Fibroblast of skin of left biceps (primary cell): Measurements from ENCODE around the gene XYLT1.
"Not testable (repeated sequence)": the region's sequence is repeated elsewhere in the genome, so short reads cannot be mapped to it uniquely, and the experiment has no call there.

Experiments
- DNase-seq, 2 experiments: peaks; one replicate each; pipeline ENCODE4 v3.0.0-alpha.2; 2013; ENCODE audit warnings: low read depth in 2 of 2

XYLT1 gene

DNA sequence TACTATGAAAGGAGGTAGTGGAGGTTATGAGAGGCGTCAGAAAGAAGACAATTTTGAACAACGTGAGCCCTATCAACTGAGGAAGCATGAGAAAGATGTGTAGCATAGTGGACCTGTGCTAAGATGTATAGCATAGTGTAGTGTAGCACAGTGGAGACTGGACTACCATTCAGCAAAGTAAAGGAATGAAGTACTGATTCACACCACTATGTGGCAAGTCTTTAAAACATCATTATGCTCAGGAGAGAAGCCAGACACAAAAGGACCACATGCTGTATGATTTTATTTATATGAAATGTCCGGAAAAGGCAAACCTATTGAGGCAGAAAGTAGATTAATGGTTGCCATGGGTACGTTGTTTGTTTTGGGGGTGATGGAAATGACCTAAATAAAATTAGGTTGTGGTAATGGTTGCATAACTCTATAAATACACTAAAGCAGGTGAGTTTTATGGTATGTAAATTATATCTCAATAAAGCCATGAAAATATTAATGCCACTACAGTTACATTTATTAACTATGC lies 20.4 kb upstream of the XYLT1 start:
- DNase-seq, result no peak

DNA sequence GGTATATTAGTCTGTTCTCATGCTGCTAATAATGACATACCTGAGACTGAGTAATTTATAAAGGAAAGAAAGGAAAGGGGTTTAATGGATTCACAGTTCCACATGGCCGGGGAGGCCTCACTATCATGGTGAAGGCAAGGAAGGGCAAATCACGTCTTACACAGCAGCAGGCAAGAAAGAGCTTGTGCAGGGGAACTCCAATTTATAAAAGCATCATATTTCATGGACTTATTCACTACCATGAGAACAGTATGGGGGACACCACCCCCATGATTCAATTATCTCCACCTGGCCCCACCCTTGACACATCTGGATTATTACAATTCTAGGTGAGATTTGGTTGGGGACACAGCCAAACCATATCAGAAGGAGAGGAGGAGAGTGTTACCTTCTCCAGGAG lies 17.7 kb upstream of the XYLT1 start:
- DNase-seq, result no peak

DNA sequence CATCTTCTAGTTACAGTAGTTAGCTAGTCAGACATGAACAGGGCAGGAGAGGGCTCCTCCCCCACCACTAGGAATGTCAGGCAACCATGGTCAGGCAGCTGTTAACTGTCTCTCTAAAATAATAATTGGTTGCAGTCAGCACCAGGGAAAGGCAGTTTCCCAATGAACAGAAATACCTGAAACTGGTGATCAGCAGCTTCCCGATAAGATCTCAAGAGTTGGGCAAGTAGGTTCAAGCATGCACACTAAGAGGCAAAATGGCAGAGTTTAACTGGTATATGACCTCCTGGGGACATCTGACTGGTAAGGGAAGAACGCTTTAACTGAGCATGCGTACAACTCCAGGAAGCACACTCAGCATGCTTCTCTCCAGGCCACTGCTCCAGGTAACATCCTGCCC lies 12.6 kb upstream of the XYLT1 start:
- no peak for DNase-seq

DNA sequence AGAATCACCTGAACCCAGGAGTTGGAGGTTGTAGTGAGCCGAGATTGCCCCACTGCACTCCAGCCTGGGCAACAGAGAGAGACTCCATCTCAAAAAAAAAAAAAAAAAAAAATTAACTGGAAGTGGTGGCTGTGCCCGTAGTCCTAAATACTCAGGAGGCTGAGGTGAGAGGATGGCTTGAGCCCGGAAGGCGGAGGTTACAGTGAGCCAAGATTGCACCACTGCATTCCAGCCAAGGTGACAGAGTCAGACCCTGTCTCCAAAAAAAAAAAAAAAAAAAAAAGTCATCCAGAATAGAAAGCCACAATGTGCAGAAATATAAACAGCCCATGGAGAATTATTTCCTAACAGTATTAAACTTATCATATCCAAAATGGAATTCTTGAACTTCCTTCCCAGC lies 11.6 kb upstream of the XYLT1 start:
- DNase-seq, result not testable (repeated sequence)

- no peak for DNase-seq
Measured at GRCh38 chr16:17481736-17482135, 11.0 kb upstream of the XYLT1 start.

DNA sequence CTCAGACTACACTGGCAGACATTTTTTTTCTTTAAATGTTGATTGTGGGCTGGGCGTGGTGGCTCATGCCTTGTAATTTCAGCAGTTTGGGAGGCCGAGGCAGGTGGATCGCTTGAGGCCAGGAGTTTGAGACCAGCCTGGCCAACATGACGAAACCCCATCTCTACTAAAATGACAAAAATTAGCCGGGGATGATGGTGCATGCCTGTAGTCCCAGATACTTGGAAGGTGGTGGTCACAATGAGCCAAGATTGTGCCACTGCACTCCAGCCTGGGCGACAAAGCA lies 6.4 kb upstream of the XYLT1 start:
- not testable (repeated sequence) for DNase-seq

DNA sequence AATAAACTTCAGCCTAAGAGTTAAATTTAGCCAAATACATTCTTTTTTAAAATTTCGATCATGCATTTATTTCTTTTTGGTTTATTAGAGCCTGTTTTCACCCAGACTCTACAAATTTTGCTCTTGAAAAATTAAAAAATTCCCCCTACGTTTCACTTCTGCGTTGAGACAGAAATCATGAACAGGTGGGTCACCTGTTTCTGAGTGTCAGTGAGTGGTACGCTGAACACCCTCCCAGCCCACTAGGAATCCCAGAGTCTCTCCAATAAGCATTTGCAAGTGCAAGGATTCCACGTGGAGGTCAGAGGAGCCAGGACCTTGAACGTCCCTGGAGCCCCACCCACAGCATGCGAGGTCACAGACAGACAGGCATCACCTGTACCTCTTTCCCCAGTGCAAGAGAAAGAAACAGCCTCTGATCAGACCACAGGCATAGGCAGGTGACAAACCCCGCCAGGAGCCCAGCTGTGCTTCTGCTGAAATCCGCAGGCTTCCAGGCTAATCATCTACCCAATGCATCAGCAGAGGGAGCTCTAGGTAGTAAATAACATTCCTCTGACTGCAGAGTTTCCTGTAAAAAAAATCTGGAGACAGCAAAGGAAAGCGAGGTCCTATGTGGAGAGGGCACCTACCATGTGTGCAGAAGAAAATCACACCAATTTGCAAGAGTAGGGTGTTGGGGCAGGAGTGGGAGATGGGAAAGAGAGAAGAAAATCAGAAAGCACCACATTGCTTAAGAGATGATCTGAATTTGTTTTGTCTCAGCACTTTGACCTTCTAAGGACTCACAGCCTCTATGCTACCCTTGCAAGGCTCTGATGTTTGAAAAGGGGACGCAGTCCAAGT lies 5.9 kb upstream of the XYLT1 start:
- no peak for DNase-seq

- no peak for DNase-seq
Measured at GRCh38 chr16:17475104-17475503, 4.3 kb upstream of the XYLT1 start.

DNA sequence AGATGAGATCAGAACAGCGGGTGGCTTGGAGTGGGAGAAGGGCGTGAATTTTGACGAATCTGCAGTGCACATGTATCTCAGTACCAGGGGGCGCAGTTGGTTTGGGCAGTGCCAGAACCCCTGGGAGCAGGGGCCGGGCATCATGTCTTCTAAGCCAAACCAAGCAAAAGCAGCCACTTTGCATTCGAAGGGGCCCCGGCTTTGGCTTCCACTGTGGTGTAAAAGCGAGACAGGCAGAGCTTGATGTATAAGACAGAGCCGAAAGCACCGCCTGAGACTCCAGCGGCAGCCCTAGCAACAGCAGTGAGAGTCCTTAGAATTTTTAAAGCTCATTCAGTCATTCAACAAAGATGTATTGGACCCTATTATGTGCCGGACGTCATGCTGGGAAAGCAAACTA lies 3.8 kb upstream of the XYLT1 start:
- no peak for DNase-seq

- no peak for DNase-seq
Measured at GRCh38 chr16:17474037-17474436, 3.3 kb upstream of the XYLT1 start.

DNA sequence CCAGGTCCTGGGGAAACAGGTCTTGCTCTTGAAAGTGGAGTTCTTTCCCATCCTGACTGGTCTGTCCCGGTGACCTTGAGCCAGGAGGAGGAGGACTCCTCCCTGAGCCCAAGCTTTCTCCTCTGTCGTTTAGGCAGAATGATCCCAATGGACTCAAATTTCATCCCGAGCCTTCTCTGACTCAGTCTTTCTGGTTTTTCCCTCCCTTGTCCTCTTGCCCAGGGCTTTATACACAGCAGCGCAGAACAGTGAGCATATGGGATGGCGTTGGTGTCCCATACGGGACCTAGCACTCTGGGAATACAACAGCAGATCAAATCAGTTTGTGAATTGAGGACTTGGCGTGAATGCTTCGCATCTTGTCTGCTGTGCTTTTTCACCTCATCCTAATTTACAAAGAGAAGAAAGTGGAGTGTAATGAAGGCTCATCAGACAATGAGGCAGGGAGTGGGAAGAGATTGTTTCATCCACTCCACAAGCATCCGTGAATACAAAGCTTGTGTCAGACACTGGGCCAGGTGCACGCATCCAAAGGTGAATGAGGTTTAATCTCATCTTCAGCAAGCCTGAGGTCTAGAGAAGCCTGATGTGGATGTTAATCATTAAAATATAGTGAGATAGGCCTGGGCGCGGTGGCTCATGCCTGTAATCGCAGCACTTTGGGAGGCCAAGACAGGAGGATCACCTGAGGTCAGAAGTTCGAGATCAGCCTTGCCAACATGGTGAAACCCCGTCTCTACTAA lies 1.1 kb upstream of the XYLT1 start:
- no peak for DNase-seq

GRCh38 chr16:17470182-17470907 lies 415 bp downstream of the XYLT1 start:
- no peak for DNase-seq

DNA sequence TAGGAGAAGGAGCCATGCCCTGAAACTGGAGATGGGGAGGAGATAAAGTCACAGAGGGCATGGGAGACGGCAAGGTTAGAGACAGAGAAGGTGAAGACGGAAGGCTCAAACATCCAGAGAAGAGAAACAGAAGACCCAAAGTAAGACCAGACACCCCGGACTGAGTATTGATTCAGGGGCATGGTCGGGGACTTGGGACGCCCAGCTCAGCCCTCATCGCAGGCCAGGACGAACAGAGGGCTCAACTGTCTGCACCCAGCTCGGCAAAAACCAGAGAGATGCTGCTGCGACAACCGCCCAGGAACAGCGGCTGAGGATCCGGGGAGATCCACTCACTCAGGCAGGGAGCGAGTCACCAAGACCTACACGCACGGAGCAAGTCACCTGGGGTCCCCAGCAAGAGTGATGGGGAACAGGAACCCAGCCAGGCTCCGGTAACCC lies 999 bp downstream of the XYLT1 start:
- no peak for DNase-seq

GRCh38 chr16:17469011-17469740 lies 1.6 kb downstream of the XYLT1 start:
- peak; percentile 66 to 70 for DNase-seq

DNA sequence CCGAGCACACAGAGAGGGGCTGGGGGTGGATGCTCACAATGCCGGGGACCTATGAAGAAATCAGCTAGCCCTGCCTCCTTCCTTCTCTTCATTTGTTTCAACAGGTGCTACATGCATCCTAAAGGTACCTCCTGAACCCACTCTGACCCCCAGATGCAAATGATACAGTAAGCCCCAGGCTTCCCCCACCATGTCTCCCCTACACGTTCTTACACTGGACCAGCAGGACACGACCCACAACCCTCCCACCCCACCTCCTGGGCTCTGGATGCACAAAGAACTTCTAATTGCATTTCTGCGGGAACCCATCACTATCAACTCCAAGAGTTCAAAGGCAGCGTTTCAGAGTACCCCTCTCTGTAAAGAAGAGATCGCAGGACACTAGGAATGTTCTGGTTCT lies 2.1 kb downstream of the XYLT1 start:
- DNase-seq, result no peak

- DNase-seq, result peak in 1 of 2 experiments; percentile 48
Measured at GRCh38 chr16:17467923-17468540, 2.7 kb downstream of the XYLT1 start.

DNA sequence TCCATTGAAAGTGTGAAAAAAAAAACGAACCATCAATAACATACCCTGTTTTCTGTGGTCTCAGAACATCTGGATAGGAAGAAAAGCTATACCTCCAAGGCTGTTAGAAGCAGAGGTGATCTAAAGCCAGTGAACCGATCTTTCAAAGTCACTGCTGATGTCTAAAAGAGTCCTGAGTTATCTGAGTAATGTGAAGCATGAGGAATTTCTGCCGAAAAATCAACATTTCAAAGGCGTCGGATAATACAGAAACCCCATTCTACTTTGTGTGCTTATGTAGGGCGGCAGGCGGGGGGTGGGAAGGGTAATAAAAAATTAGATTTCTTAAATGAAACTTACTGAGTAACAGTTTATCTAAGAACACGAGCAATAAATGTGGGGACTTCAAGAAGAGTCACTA lies 3.9 kb downstream of the XYLT1 start:
- DNase-seq, result no peak

GRCh38 chr16:17465460-17465859 lies 5.3 kb downstream of the XYLT1 start:
- DNase-seq, result no peak

DNA sequence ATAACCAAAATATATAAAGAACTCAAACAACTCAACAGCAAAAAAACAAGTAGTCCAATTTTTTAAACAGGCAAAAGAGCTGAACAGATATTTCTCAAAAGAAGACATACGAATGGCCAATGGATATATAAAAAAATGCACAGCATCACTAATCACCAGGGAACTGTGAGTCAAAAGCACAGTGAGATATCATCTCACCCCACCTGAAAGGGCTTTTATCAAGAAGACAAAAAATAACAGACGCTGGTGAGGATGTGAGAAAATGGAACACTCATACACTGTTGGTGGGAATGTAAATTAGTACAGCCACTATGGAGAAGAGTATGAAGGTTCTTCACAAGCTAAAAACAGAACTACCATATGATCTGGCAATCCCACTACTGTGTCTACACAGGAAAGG lies 7.4 kb downstream of the XYLT1 start:
- DNase-seq, result no peak

GRCh38 chr16:17461951-17462729 lies 8.6 kb downstream of the XYLT1 start:
- DNase-seq, result no peak

GRCh38 chr16:17460890-17461289 lies 9.9 kb downstream of the XYLT1 start:
- DNase-seq, result no peak
